AG04449 (cell line): ENCODE results near the gene NOL4L.

Source experiments
- CTCF ChIA-PET: fragments of 350-600 bp; formaldehyde crosslinking; extraction: SDS; loops from one replicate; lab custom pipeline; 2021; ENCODE audit warnings: antibody characterized with exemption; lab: Yijun Ruan, JAX
- POLR2A ChIA-PET: fragments of 400-600, 350-600 bp; formaldehyde crosslinking; extraction: SDS; loops from one replicate; lab custom pipeline; 2020; ENCODE audit warnings: antibody characterized with exemption, inconsistent platforms; lab: Yijun Ruan, JAX
- DNase-seq: peaks from one replicate; pipeline ENCODE4 v3.0.0-alpha.2; 2010; ENCODE audit warnings: low read depth, low spot score
- H3K4me3 ChIP-seq: 2 replicates; pipeline ENCODE4 v1.5.1; 2011; ENCODE audit warnings: low read depth, mild to moderate bottlenecking, control low read depth, low read length
- CTCF ChIP-seq: IDR thresholded peaks from one replicate; pipeline ENCODE4 v1.5.1; 2011; ENCODE audit warnings: mild to moderate bottlenecking, moderate library complexity, low read length, control low read depth, inconsistent platforms; ENCODE audit not compliant: insufficient read depth; ENCODE audit errors: missing control alignments

NOL4L gene

GRCh38 chr20:32477594-32478512 is 107.3 kb downstream of the NOL4L start:
- CTCF ChIA-PET, result interaction anchor here (0.7 kb wide), 1 partner anchor 8 kb away, joined by 3 read pairs; no protein-coding TSS in a partner anchor
- POLR2A ChIA-PET, result no interaction called here
- TF ChIP-seq CTCF, result no peak
- DNase-seq, result no peak
- no peak overlapping the region for H3K4me3 ChIP-seq

GRCh38 chr20:32476684-32477593 is 108.2 kb downstream of the NOL4L start:
- POLR2A ChIA-PET, result no interaction called here
- CTCF ChIA-PET, result interaction anchor here (0.7 to 6.7 kb wide), 2 partner anchors 8 to 20 kb away, joined by 3 to 37 read pairs; no protein-coding TSS in a partner anchor
- no peak for DNase-seq

GRCh38 chr20:32474967-32475811 is 109.9 kb downstream of the NOL4L start:
- TF ChIP-seq CTCF, result peak; percentile 36
- peak; percentile 62 for DNase-seq
- ChIA-PET CTCF (interaction anchor here (1.6 to 6.7 kb wide), 3 partner anchors 10 to 178 kb away, joined by 6 to 37 read pairs (median 7); no protein-coding TSS in a partner anchor), POLR2A (interaction anchor here (0.5 to 1.3 kb wide), 6 partner anchors 8 to 171 kb away, joined by 3 to 5 read pairs (median 4); partner anchors contain the start of gene ASXL1)
- H3K4me3 ChIP-seq, result peak overlapping the region; percentile 50

More at GRCh38 chr20:32476684-32477593, 108.2 kb downstream of the NOL4L start:
- TF ChIP-seq CTCF, result no peak
- H3K4me3 ChIP-seq, result no peak overlapping the region

- TF ChIP-seq CTCF, result no peak
- ChIA-PET POLR2A (interaction anchor here (0.9 to 1.3 kb wide), 2 partner anchors 9 to 15 kb away, joined by 3 to 5 read pairs; no protein-coding TSS in a partner anchor), CTCF (interaction anchor here (1.6 to 6.7 kb wide), 3 partner anchors 11 to 178 kb away, joined by 6 to 37 read pairs (median 7); no protein-coding TSS in a partner anchor)
- H3K4me3 ChIP-seq, result peak overlapping the region; percentile 50
- DNase-seq, result no peak
These were observed 110.5 kb downstream of the NOL4L start for GRCh38 chr20:32474717-32474966.

GRCh38 chr20:32474009-32474716 is 111.0 kb downstream of the NOL4L start:
- ChIA-PET CTCF (interaction anchor here (2.2 to 6.7 kb wide), 2 partner anchors 17 to 179 kb away, joined by 6 to 37 read pairs; no protein-coding TSS in a partner anchor), POLR2A (interaction anchor here (1.3 to 1.4 kb wide), 2 partner anchors 9 to 17 kb away, joined by 3 read pairs; no protein-coding TSS in a partner anchor)
- H3K4me3 ChIP-seq, result peak overlapping the region; percentile 50
- no peak for TF ChIP-seq CTCF
- DNase-seq, result no peak
